ENCODE data around the gene TLE1. TPM values are rescaled to one million over a fixed set of nuclear protein-coding genes. Genes with fewer than 3 reads are reported as not detected.
A peak's percentile ranks its signal among the peaks of the same experiment; 100 is the strongest.

TLE1 gene
- total RNA-seq, 1 experiment from 2014 or later, result 21.9 TPM

- no peaks in the 10 kb centered on the region for H3K27me3 Mint-ChIP-seq (ENCODE audit: insufficient read depth, unreplicated experiment)
- no peaks in the 10 kb centered on the region for H3K9me3 Mint-ChIP-seq (ENCODE audit: unreplicated experiment)
- BruUV-seq (replicated peaks), result no TSS peak
- H3K36me3 Mint-ChIP-seq (ENCODE audit: insufficient read depth, unreplicated experiment), result peaks cover 24% of the 10 kb centered on the region
- ChIA-PET POLR2A (interaction anchor here (1.2 to 1.5 kb wide), 2 partner anchors 16 to 28 kb away, joined by 3 to 4 read pairs; no protein-coding TSS in a partner anchor), CTCF (no interaction called here)
- TF ChIP-seq CTCF (IDR thresholded peaks at IDR 0.05; ENCODE audit: unreplicated experiment), result no peak
- no peak overlapping the region for H3K4me3 Mint-ChIP-seq (ENCODE audit: unreplicated experiment)
- no peaks in the 10 kb centered on the region for H3K4me1 Mint-ChIP-seq (ENCODE audit: insufficient read depth, unreplicated experiment)
- no peak overlapping the region for H3K27ac Mint-ChIP-seq (ENCODE audit: low read depth, unreplicated experiment)
- no peak for DNase-seq (ENCODE audit: unreplicated experiment)
- intact Hi-C loops (cut with micrococcal nuclease), result no loop called here
Observed at GRCh38 chr9:81637276-81637675, 52.1 kb downstream of the TLE1 start.

GRCh38 chr9:81636255-81636599, 53.1 kb downstream of the TLE1 start:
- CTCF ChIA-PET, result no interaction called here
- H3K4me3 Mint-ChIP-seq (ENCODE audit: unreplicated experiment), result no peak overlapping the region
- no peaks in the 10 kb centered on the region for H3K27me3 Mint-ChIP-seq (ENCODE audit: insufficient read depth, unreplicated experiment)
- no peaks in the 10 kb centered on the region for H3K9me3 Mint-ChIP-seq (ENCODE audit: unreplicated experiment)
- no peaks in the 10 kb centered on the region for H3K4me1 Mint-ChIP-seq (ENCODE audit: insufficient read depth, unreplicated experiment)
- no peak overlapping the region for H3K27ac Mint-ChIP-seq (ENCODE audit: low read depth, unreplicated experiment)
- no peak for DNase-seq (ENCODE audit: unreplicated experiment)
- intact Hi-C loops (cut with micrococcal nuclease), result no loop called here
- POLR2A ChIA-PET, result no interaction called here
- no TSS peak for BruUV-seq (replicated peaks)
- no peak for TF ChIP-seq CTCF (IDR thresholded peaks at IDR 0.05; ENCODE audit: unreplicated experiment)
- peaks cover 28% of the 10 kb centered on the region for H3K36me3 Mint-ChIP-seq (ENCODE audit: insufficient read depth, unreplicated experiment)

- CTCF ChIA-PET, result no interaction called here
- no peak for DNase-seq (ENCODE audit: unreplicated experiment)
- Mint-ChIP-seq H3K9me3 (ENCODE audit: unreplicated experiment) (no peaks in the 10 kb centered on the region), H3K4me1 (ENCODE audit: insufficient read depth, unreplicated experiment) (no peaks in the 10 kb centered on the region), H3K27me3 (ENCODE audit: insufficient read depth, unreplicated experiment) (no peaks in the 10 kb centered on the region), H3K36me3 (ENCODE audit: insufficient read depth, unreplicated experiment) (peaks cover 28% of the 10 kb centered on the region), H3K4me3 (ENCODE audit: unreplicated experiment) (no peak overlapping the region), H3K27ac (ENCODE audit: low read depth, unreplicated experiment) (no peak overlapping the region)
- TF ChIP-seq CTCF (IDR thresholded peaks at IDR 0.05; ENCODE audit: unreplicated experiment), result no peak
- POLR2A ChIA-PET, result no interaction called here
- no TSS peak for BruUV-seq (replicated peaks)
- intact Hi-C loops (cut with micrococcal nuclease), result no loop called here
Observed at GRCh38 chr9:81635521-81636254, 53.7 kb downstream of the TLE1 start.

- no peak for DNase-seq (ENCODE audit: unreplicated experiment)
- H3K4me1 Mint-ChIP-seq (ENCODE audit: insufficient read depth, unreplicated experiment), result no peaks in the 10 kb centered on the region
- POLR2A ChIA-PET, result no interaction called here
- peak overlapping the region; percentile 66 for H3K27ac Mint-ChIP-seq (ENCODE audit: low read depth, unreplicated experiment)
- CTCF ChIA-PET, result no interaction called here
- intact Hi-C loops (cut with micrococcal nuclease), result no loop called here
- peaks cover 28% of the 10 kb centered on the region for H3K36me3 Mint-ChIP-seq (ENCODE audit: insufficient read depth, unreplicated experiment)
- TF ChIP-seq CTCF (IDR thresholded peaks at IDR 0.05; ENCODE audit: unreplicated experiment), result no peak
- no TSS peak for BruUV-seq (replicated peaks)
- H3K27me3 Mint-ChIP-seq (ENCODE audit: insufficient read depth, unreplicated experiment), result no peaks in the 10 kb centered on the region
- no peaks in the 10 kb centered on the region for H3K9me3 Mint-ChIP-seq (ENCODE audit: unreplicated experiment)
- H3K4me3 Mint-ChIP-seq (ENCODE audit: unreplicated experiment), result no peak overlapping the region
Observed at GRCh38 chr9:81634915-81635516, 54.3 kb downstream of the TLE1 start.

All from MCF 10A (cell line).